SIG-M5 (cell line): Measurements from ENCODE around the gene ERC1.
"Not testable (repeated sequence)": the region's sequence is repeated elsewhere in the genome, so short reads cannot be mapped to it uniquely, and the experiment has no call there.

Source experiments
- DNase-seq: peaks from one replicate; lab custom pipeline; 2025; lab: John Stamatoyannopoulos, UW

Gene ERC1

GRCh38 chr12:1022032-1022970, 31.3 kb downstream of the ERC1 start:
- DNase-seq: no peak

- no peak for DNase-seq
These were observed 39.8 kb downstream of the ERC1 start for GRCh38 chr12:1030779-1031178.

- no peak for DNase-seq
These were observed 43.2 kb downstream of the ERC1 start for GRCh38 chr12:1034243-1034642.

DNA sequence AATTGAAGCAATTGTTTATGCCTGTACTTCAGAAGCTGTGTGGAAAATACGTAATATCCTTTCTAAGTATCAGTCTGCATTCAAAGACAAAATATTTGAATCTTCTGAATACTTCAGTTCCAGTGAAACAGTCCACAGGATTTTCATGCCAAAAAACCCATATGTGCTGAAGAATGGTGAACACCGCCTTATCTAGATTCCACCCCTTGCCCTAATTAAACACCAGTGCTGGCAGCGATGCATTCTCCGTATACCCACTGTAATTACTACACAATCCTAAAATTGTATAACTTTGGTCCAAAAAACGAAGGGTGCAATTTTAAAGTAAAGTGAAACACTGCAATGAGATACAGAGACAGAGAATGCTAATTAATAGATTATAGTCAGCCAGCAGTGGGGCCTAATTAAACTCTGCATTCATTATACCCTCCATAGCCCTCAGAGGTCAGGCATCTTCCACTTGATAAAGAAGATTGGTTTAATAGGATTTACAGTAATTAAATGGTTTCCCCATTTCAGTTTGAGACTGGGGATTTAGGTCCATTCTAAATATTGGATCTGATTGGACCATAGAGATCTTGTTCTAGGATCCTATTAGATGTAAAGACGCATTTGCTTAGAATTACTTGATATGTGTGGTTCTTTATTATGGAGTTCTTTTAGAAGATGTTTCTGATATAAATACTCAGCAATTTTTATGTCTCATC, 43.9 kb downstream of the ERC1 start:
- DNase-seq: no peak

- DNase-seq: no peak
These were observed 50.5 kb downstream of the ERC1 start for GRCh38 chr12:1041478-1041877.

DNA sequence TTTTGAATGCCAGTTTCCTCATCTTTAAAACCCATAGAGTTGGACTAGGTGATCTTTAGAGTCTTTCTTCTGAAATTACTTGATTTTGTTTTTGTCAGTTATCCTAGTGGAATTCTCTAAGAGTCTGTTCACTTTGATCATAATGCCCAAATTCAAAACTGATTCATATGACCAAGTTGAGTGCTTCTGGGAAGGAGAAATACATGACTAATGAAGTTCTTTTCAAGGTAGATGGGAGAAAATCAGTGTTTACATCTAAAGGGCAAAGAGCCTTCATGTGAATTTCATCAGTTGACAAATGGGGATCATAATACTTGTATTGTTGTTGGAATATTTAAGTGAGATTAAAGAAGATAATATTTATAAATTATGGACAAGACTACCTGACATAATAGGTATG, 53.2 kb downstream of the ERC1 start:
- DNase-seq: no peak

GRCh38 chr12:1044696-1045095, 53.7 kb downstream of the ERC1 start:
- no peak for DNase-seq

GRCh38 chr12:1046727-1047126, 55.7 kb downstream of the ERC1 start:
- no peak for DNase-seq

- no peak for DNase-seq
These were observed 57.1 kb downstream of the ERC1 start for GRCh38 chr12:1047898-1048660.

GRCh38 chr12:1050059-1050707, 59.2 kb downstream of the ERC1 start:
- DNase-seq: no peak

GRCh38 chr12:1051672-1052071, 60.6 kb downstream of the ERC1 start:
- not testable (repeated sequence) for DNase-seq

DNA sequence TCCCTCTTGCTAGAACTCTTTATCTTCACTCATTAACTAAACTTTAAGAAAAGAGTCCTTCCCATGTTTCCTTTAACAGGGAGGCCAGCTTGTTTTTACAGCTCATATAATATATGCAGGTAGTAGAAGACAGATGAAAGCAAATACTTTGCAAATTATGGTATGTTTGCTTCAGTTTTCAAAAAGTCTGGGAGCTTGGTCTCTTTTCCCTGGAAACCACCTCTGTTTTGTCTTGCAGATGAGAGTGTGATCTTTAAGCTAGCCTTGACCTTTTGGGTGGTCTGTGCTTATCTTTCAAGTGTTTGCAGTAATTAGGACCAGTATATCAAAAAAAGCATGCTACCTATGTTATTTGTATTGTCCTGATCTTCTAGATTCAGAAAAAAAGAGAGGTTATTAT, 62.7 kb downstream of the ERC1 start:
- no peak for DNase-seq

GRCh38 chr12:1054117-1054870, 63.3 kb downstream of the ERC1 start:
- no peak for DNase-seq

- no peak for DNase-seq
These were observed 65.4 kb downstream of the ERC1 start for GRCh38 chr12:1056390-1056789.

DNA sequence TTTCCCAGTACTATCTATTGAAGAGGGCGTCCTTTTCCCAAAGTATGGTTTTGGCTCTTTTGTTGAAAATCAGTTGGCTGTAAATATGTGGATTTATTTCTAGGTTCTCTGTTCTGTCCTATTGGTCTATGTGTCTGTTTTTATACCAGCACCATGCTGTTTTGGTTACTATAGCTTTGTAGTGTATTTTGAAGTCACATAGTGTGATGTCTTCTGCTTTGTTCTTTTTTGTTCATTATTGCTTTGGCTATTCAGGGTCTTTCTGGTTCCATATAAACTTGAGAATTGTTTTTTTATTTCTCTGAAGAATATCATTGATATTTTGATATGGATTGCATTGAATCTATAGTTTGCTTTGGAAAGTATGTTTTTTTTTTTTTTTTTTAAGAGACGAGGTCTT, 67.4 kb downstream of the ERC1 start:
- no peak for DNase-seq

- DNase-seq: no peak
These were observed 68.1 kb downstream of the ERC1 start for GRCh38 chr12:1059162-1059561.

DNA sequence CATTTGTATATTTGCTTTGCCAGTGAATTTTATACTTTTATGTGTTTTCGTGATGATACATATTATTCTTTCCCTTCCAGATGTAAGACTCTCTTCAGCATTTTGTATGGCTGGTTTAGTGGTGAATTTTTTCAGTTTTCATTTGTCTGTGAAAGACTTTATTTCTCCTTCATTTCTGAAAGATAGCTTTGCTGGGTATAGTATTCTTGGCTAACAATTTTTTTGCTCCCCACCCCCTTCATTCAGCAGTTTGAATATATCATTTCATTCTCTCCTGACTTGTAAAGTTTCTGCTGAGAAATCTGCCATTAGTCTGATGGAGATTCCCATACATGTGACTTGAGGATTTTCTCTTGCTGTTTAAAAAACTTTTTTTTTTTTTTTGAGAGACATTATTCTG, 72.8 kb downstream of the ERC1 start:
- DNase-seq: no peak

DNA sequence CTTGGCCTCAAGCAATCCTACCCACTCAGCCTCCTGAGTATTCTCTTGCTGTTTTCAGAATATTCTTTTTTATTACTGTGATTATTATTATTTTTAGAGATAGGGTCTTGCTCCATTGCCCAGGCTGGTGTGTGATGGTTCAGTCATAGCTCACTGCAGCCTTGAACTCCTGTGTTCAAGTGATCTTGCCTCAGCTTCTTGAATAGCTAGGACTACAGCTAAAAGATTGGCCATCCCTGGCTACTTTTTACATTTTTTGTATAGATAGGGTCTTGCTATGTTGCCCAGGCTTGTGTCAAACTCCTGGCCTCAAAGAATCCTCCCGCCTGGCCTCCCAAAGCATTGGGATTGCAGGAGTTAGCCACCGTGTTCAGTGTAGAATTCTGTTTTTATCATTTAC, 73.3 kb downstream of the ERC1 start:
- no peak for DNase-seq

DNA sequence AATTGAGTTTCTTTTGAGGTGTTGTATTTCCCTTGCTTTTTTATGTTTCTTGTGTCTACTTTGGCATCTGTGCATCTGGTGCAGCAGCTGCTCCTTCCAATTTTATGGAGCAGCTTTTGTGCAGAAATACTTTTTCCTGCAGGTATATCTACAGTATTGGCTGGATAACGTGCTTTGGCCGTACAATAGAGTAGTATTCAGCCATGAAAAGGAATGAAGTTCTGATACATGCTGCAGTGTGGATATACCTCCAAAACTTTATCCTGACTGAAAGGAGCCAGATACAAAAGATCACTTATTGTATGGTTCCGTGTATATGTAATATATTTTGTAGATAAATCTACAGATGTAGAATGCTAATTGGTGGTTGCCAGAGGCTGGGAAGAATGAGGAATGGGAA, 74.6 kb downstream of the ERC1 start:
- no peak for DNase-seq

- DNase-seq: no peak
These were observed 78.8 kb downstream of the ERC1 start for GRCh38 chr12:1069846-1070245.

DNA sequence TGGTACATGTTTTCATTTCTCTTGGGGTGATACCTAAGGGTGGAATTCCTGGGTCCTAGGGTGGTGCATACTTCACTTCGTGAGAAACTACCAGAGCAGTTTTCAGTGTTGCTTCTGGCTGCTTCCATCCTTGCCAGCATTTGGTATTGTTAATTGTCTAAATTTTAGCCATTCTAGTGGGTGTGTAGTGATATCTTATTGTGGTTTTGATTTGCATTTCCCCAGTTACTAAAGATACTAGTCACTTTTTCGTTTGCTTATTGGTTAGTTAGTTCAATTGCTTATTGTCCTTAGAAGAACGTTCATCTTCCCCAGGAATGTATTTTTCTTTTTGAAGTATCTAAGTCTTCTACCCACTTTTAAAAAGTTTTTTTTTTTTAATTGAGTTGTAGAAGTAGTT, 80.2 kb downstream of the ERC1 start:
- no peak for DNase-seq
